ENCODE data around the gene HIVEP2. TPM values are rescaled to one million over a fixed set of nuclear protein-coding genes. Genes with fewer than 3 reads are reported as not detected.

HIVEP2 gene
- total RNA-seq, 1 experiment from 2014 or later, result 3.2 TPM

- H3K36me3 ChIP-seq (ENCODE audit: insufficient read depth, low read length, poor library complexity, severe bottlenecking), result no peaks in the 10 kb centered on the region
- intact Hi-C loops (cut with micrococcal nuclease; ENCODE audit: unreplicated experiment), result no loop called here
- H3K27me3 ChIP-seq (replicated peaks; ENCODE audit: insufficient read depth, low read depth, low read length, poor library complexity), result no peaks in the 10 kb centered on the region
- DNase-seq (ENCODE audit: low spot score), result no peak
- no peak overlapping the region for H3K4me3 ChIP-seq (ENCODE audit: low read depth, low read length, poor library complexity, severe bottlenecking)
- TF ChIP-seq EZH2 (IDR thresholded peaks at IDR 0.05; ENCODE audit: borderline replicate concordance, low read depth, low read length, poor library complexity, severe bottlenecking) (no peak), CTCF (conservative IDR thresholded peaks at IDR 0.05; ENCODE audit: low read depth, low read length) (no peak)
- H3K9me3 ChIP-seq (ENCODE audit: low read depth, low read length, poor library complexity, severe bottlenecking), result no peaks in the 10 kb centered on the region
- no peaks in the 10 kb centered on the region for H3K4me1 ChIP-seq (ENCODE audit: insufficient read depth, low read length, poor library complexity, severe bottlenecking)
- ChIA-PET POLR2A (ENCODE audit: low non-redundant PET) (no interaction called here), CTCF (no interaction called here)
- no peak overlapping the region for H3K27ac ChIP-seq (ENCODE audit: low read depth, low read length, poor library complexity, severe bottlenecking)
- BruUV-seq (replicated peaks), result no TSS peak
Observed at GRCh38 chr6:142833798-142834197, 111.2 kb downstream of the HIVEP2 start.

DNA sequence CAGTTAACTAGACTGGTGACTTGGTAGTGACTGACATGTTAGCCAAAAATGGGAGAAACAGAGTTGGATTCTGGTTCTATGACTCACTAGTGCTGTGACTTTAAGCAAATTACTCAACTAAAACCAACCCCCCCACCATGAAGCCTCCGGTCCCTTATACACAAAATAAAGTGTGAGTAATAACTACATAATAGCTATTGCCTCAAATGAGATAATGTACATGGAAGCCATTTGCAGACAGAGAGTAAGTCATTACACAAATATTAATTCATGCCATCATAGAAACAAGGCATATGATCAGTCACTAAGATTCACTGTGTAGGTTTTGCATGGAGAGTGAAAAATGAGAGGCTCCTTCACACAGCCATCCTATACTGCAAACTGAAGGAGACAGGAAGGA lies 111.9 kb downstream of the HIVEP2 start:
- Histone ChIP-seq H3K4me1 (ENCODE audit: insufficient read depth, low read length, poor library complexity, severe bottlenecking) (no peaks in the 10 kb centered on the region), H3K4me3 (ENCODE audit: low read depth, low read length, poor library complexity, severe bottlenecking) (no peak overlapping the region), H3K27ac (ENCODE audit: low read depth, low read length, poor library complexity, severe bottlenecking) (no peak overlapping the region), H3K9me3 (ENCODE audit: low read depth, low read length, poor library complexity, severe bottlenecking) (no peaks in the 10 kb centered on the region), H3K36me3 (ENCODE audit: insufficient read depth, low read length, poor library complexity, severe bottlenecking) (no peaks in the 10 kb centered on the region), H3K27me3 (replicated peaks; ENCODE audit: insufficient read depth, low read depth, low read length, poor library complexity) (no peaks in the 10 kb centered on the region)
- no peak for DNase-seq (ENCODE audit: low spot score)
- no TSS peak for BruUV-seq (replicated peaks)
- POLR2A ChIA-PET (ENCODE audit: low non-redundant PET), result interaction anchor here (0.8 kb wide), 1 partner anchor 15 kb away, joined by 3 read pairs; no protein-coding TSS in a partner anchor
- intact Hi-C loops (cut with micrococcal nuclease; ENCODE audit: unreplicated experiment), result no loop called here
- TF ChIP-seq EZH2 (IDR thresholded peaks at IDR 0.05; ENCODE audit: borderline replicate concordance, low read depth, low read length, poor library complexity, severe bottlenecking) (no peak), CTCF (conservative IDR thresholded peaks at IDR 0.05; ENCODE audit: low read depth, low read length) (no peak)
- CTCF ChIA-PET, result no interaction called here

DNA sequence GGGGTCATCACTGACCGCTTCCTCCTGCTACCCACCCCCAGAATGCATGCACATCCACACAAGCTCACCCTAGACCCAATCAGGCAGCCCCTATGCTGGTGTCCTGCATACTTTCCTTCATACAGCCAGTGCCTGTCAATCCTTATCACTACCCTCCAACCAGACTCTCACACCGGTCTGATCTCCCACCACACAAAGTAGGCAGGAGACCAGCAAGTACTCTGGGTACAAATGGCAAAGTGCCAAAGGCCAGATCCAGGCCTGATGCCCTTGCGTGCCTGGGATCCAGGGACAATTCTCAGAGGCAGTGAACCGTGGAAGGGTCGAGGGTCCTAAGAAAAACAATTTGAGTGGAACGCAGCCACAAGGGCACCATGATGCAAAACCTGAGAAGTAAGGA lies 114.2 kb downstream of the HIVEP2 start:
- H3K9me3 ChIP-seq (ENCODE audit: low read depth, low read length, poor library complexity, severe bottlenecking), result no peaks in the 10 kb centered on the region
- no peaks in the 10 kb centered on the region for H3K27me3 ChIP-seq (replicated peaks; ENCODE audit: insufficient read depth, low read depth, low read length, poor library complexity)
- ChIA-PET POLR2A (ENCODE audit: low non-redundant PET) (no interaction called here), CTCF (no interaction called here)
- no TSS peak for BruUV-seq (replicated peaks)
- no peaks in the 10 kb centered on the region for H3K4me1 ChIP-seq (ENCODE audit: insufficient read depth, low read length, poor library complexity, severe bottlenecking)
- intact Hi-C loops (cut with micrococcal nuclease; ENCODE audit: unreplicated experiment), result no loop called here
- DNase-seq (ENCODE audit: low spot score), result no peak
- TF ChIP-seq CTCF (conservative IDR thresholded peaks at IDR 0.05; ENCODE audit: low read depth, low read length), result no peak
- TF ChIP-seq EZH2 (IDR thresholded peaks at IDR 0.05; ENCODE audit: borderline replicate concordance, low read depth, low read length, poor library complexity, severe bottlenecking), result no peak
- H3K27ac ChIP-seq (ENCODE audit: low read depth, low read length, poor library complexity, severe bottlenecking), result no peak overlapping the region
- H3K36me3 ChIP-seq (ENCODE audit: insufficient read depth, low read length, poor library complexity, severe bottlenecking), result no peaks in the 10 kb centered on the region
- no peak overlapping the region for H3K4me3 ChIP-seq (ENCODE audit: low read depth, low read length, poor library complexity, severe bottlenecking)

Measured in A673 (cell line).